Stimulated activated CD8-positive, alpha-beta memory T cell treated with anti-CD3 and anti-CD28 coated beads, Interleukin-4, amount 100 ng/mL, for 1 hour (primary cell): ENCODE measurements around the gene GOLGA5.
"Not testable (repeated sequence)": the region's sequence is repeated elsewhere in the genome, so short reads cannot be mapped to it uniquely, and the experiment has no call there.

Experiments
- DNase-seq, 2 donors: peaks; one replicate each; pipeline ENCODE4 v3.0.0-alpha.2; 2020; ENCODE audit warnings: low read depth in 2 of 2, low spot score in 1 of 2

The GOLGA5 gene

DNA sequence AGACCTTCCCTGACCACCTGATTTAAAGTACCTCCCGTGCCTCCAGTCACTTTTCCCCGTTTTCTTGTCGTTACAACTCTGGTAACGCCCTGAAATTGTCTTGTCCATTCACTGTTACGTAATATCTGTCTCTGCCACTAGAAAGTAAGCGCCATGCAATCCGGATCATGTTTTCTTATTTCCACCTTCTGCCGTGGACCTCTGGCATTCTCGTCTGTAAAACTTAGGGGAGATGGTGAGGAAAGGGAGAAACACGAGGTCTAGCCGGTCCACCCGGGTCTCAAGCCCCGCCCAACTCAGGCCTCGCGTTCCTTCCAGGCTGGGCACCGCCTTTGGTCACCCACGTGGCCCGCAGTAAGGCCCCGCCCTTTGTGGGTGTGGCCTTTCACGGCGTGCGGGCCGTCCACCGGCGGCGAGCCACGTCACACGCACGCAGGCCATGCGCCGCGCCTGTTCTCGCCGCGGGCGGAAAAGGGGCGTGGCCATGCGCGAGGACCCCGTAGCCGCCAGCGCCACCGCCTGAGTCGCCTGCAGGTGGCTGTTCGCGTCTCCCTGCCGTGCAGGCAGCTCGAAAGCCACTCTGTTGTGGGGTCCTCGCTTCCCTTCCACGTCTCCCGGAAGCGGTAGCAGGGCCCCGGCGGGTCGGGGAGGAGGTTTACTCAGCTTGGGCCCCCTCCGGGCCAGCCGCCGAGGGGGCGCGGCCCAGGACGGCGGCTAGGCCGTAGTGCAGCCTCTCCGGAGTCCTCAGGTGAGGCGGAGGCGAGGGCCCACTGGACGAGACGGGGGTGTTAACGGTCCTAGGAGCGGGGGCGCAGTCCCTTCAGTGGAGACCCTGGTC is at the start of gene GOLGA5:
Gene GOLGA5 (plus strand): TSS at position 597 of the 838 bp plus-strand sequence. CDS start 3,133 bp downstream, outside the sequence.
- peak; percentile 92 to 94 for DNase-seq

DNA sequence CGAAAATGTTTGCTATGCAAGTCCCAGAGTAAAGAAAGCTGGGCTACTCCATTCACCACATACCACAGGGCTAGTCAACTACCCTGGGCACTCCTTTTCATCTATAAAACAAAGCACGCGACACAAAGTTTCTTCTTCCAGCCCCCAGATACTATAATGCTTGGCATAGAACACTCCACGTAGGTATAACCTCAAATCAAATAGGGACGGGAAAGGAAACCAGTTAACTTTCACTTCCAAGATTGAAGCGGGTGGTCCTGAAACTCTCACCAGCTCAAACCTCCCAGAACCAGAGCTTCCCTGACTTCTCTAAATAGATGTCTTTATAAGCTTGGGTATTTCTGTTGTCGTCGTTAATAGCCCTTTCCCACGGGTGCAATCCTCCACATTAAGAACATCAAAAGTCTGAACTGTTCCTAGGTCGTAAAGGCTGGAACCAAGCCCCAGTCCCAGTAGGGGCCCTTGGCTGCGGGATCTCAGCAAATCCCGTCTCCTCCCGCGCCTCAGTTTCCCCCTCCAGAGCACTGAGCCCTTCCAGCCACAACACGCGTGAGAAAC is 46.3 kb upstream of the GOLGA5 start:
- DNase-seq, result no peak

DNA sequence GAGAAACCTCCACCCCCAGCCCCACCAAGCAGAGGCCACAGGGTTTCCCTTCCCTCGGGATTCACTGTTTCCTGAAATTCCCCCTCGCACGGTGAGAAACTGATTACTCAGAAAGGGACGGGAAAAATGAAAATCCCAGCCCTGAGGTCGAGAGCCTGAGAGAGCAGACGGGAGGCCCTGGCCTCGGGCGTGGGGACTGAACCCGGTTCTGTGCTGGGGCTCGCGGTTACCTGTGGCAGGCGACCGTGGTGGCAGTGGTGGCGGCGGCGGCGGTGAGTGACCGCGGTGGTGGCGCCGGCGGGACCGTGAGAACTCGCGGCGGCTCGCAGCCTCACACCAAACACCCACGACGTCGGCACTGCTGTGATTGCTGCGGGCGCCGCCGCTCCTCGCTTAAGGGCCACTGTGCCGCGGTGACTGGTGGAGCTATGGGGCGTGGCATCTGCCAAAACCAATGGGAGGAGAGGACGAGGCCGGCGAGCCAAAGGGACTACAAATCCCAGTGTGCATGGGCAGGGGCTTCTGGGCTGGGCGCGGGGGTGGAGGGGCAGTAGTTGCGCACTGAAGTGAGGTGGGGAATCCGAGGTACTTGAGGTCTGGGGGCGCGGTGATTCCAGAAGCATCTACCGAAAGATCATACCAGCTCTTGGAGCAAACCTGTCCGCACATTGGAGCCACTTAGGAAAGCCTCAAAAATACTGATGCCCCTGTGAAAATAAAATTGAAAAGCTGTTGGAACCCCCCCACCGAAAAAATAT is 45.7 kb upstream of the GOLGA5 start, which contains the start of gene LGMN:
Gene LGMN (minus strand): TSS at position 369 of the 758 bp plus-strand sequence. CDS start 15,841 bp downstream, outside the sequence.
- DNase-seq, result peak; percentile 52 to 63

GRCh38 chr14:92750222-92750728 is 43.8 kb upstream of the GOLGA5 start:
- DNase-seq, result not testable (repeated sequence)

DNA sequence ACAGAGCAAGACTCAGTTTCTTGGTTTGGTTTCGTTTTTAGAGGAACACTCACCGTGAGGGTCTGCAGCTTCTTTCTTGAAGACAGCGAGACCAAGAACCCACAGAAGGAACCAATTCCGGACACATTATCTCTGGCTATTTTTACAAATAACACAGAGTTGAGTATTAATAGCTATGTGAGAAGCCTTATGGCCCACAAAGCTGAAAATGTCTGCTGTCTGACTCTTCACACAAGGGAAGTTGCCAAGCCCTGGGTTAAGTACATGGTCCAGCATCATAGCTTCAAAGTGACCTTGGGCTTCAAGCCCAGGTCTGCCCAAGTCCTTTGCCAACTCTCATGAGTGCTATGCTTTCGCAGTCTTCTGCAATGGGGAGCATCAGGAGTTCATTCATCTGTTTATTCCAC is 43.1 kb upstream of the GOLGA5 start:
- DNase-seq, result no peak

GRCh38 chr14:92751819-92752218 is 42.3 kb upstream of the GOLGA5 start:
- DNase-seq, result no peak

DNA sequence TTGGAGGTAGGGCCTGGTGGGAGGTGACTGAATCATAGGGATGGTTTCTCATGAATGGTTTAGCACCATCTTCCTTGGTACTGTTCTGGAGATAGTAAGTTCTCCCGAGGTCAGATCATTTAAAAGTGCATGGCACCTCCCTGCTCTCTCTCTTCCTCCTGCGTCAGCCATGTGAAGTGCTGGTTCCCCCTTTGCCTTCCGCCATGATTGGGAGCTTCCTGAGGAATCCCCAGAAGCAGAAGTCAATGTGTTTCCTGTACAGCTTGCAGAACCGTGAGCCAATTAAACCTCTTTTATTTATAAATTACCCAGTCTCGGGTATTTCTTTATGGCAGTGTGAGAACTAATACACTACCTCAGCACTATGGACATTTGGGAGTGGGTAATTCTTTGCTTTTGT is 40.9 kb upstream of the GOLGA5 start:
- no peak for DNase-seq

GRCh38 chr14:92754966-92755365 is 39.1 kb upstream of the GOLGA5 start:
- DNase-seq, result no peak

- DNase-seq, result no peak
These were observed 38.6 kb upstream of the GOLGA5 start for GRCh38 chr14:92755495-92755894.

GRCh38 chr14:92756446-92756845 is 37.7 kb upstream of the GOLGA5 start:
- DNase-seq, result no peak

- no peak for DNase-seq
These were observed 34.8 kb upstream of the GOLGA5 start for GRCh38 chr14:92759300-92759678.

- DNase-seq, result no peak
These were observed 34.2 kb upstream of the GOLGA5 start for GRCh38 chr14:92759679-92760523.

DNA sequence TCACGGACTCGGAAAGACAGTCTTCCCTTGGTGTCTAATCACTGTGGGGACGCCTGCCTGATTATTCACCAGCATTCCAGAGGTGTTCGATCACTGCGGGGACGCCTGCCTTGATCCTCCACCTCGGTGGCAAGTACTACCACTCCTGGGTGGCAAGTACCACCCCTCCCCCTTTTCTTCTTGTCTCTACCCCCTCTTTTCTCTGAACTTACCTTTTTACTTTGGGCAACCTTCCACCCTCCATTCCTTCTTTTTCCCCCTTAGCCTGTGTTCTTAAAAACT is 33.6 kb upstream of the GOLGA5 start:
- DNase-seq, result no peak

- not testable (repeated sequence) for DNase-seq
These were observed 30.2 kb upstream of the GOLGA5 start for GRCh38 chr14:92763666-92764631.

- not testable (repeated sequence) for DNase-seq
These were observed 25.9 kb upstream of the GOLGA5 start for GRCh38 chr14:92768236-92768635.

- DNase-seq, result no peak
These were observed 25.3 kb upstream of the GOLGA5 start for GRCh38 chr14:92768795-92769194.

- no peak for DNase-seq
These were observed 23.6 kb upstream of the GOLGA5 start for GRCh38 chr14:92770484-92770883.

DNA sequence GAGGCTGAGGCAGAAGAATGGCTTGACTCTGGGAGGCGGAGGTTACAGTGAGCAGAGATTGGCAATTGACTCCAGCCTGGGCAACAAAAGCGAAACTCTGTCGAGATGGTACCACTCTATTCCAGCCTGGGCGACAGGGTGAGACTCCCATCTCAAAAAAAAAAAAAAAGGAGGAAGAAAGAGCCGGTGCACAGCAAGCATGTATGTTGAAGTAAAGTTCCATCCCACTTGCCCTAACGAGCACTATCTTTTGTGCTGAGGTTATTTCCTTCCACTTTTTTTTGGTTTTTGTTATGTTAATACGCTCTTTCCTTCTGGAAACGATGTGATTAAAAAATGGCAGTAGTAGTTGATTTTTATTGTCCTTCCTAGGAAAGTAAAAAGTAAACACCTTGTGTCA is 19.5 kb upstream of the GOLGA5 start:
- DNase-seq, result no peak

DNA sequence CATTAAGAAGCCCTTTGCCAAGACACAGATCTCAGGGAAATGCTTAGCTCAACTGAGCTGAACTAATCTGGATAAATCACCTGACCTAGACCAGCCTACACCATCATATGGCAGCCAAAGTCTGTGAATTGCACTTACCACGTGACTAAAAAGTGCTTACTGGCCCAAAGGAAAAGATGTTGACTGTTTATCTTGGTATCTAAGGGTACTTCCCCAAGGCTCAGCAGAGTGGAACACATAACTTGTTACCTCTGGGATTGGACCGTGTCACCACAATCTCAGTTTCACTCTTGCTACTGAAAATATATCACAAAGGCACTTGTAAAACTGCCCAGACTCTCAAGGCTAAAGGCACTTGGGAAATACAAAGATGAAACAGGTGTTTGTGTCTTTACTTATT is 18.8 kb upstream of the GOLGA5 start:
- DNase-seq, result not testable (repeated sequence)
